GM18502 (cell line): ENCODE data around the gene SZT2.

ENCODE experiments used
- ATAC-seq: cut with Tn5 transposase; IDR thresholded peaks from one replicate; pipeline ENCODE4 v1.9.1; 2021; ENCODE audit warnings: mild to moderate bottlenecking; ENCODE audit not compliant: unreplicated experiment, poor library complexity

The SZT2 gene

DNA sequence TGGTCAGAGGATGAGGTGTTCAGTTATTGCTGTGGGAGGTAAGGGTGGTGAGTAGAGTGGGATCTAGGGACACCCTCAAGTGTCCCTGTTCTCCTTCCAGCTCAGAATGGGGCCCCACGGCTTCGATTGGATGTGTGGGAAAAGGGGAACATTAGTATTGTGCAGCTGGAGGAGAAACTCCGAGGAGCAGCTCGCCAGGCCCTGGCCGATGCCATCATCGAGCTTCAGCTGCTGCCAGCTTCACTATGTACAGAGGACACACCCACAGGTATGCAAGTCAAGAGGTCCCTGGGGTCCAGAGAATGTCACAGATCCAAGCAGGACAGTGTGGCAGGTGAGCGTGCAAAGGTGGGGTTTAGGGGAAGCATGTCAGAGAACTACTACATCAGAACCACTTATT lies 50.1 kb downstream of the SZT2 start:
- ATAC-seq, result no peak

DNA sequence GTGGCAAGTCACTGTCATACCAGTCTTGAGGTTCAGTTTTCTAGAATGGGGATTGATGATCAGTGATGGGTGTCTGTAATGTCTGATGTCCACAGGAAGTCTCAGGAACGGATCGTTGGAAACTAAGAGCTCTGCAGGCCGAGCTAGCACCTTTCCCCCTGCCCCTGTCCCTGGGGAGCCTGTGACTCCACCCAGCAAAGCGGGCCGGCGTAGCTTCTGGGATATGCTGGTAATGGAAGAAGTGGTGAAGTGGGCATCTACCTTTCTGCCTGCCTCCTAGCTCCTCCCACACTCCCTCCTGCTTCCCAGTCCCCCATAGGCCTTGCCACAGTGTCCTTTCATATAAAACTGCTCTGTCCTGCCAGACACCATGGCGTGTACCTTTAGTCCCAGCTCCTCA lies 50.7 kb downstream of the SZT2 start:
- no peak for ATAC-seq

DNA sequence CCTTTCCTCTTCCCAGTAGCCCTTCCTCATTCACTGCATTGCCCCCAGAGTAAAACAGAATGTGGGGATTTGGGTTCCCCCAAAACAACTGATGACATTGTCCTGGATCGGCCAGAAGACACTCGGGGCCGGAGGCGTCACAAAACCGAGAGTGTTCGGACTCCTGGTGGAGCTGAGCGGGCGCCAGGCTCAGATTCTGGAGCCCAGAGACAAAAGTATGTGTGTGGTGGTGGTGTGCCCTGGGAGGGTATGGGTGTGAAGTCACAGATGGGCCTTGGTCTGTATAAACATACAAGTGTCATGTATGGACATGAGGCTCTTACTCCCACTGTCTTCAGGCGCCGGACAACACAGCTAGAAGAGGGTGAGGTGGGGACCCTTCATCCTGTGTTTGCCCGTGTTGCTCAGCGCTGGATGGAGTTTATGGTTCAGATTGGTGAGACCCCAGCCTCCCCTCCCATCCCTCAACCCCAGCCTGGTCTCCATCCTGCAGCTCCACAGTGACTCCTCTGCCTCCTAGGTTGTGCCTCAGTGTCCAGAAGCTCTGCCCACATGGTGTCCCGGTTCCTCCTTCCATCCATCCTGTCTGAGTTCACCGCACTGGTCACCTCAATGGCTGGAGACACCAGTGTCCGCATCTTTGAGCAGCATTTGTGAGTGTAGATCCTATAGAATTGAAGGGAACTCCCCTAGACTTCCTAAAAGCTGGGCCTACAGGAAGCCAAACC lies 51.6 kb downstream of the SZT2 start:
- ATAC-seq, result no peak

DNA sequence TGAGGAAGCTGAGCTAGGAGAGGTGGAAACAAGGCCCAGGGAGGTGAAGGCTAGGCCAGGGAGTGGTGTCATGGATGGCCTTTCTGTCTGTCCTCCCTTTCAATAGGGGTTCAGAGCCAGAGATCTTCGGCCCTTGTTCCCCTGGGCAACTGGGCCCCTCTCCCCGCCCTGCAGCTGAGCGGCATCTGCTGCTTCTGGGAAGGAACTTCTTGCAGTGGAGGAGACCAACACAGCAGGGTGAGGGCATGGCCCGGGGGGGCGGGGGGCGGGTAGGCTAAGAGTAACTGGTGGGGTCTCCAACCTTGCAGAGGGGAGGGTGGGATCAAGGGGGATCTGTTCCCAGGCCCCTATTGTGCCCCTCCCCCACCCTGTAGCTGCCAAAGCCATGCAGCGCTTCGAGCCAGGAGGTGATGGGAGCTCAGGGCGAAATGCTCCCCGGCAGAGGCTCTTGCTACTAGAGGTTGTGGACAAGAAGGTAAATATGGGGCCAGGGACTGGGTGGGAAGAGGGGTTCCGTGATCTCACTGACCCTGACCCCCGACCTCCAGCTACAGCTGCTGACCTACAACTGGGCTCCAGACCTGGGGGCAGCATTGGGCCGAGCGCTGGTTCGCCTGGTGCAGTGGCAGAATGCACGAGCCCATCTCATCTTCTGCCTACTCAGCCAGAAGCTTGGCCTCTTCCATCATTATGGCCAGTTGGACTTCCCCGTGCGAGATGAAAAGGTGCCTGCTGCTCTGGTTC lies 52.4 kb downstream of the SZT2 start:
- ATAC-seq, result no peak

DNA sequence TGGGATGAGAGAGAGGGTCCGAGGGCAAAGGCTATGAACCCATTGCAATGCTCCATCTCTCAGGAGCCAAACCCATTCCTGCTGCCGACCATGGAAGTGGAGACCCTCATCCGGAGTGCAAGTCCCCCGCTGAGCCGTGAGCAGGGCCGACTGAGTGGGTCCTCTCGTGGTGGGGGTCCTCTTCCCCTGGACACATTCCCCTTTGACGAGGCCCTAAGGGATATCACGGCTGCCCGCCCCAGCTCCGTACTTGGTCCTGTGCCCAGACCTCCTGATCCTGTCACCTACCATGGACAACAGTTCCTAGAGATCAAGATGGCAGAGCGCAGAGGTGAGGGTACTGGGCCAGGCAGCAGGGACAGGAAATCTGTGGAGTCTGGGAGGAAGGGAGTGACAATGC lies 53.1 kb downstream of the SZT2 start:
- ATAC-seq, result no peak

DNA sequence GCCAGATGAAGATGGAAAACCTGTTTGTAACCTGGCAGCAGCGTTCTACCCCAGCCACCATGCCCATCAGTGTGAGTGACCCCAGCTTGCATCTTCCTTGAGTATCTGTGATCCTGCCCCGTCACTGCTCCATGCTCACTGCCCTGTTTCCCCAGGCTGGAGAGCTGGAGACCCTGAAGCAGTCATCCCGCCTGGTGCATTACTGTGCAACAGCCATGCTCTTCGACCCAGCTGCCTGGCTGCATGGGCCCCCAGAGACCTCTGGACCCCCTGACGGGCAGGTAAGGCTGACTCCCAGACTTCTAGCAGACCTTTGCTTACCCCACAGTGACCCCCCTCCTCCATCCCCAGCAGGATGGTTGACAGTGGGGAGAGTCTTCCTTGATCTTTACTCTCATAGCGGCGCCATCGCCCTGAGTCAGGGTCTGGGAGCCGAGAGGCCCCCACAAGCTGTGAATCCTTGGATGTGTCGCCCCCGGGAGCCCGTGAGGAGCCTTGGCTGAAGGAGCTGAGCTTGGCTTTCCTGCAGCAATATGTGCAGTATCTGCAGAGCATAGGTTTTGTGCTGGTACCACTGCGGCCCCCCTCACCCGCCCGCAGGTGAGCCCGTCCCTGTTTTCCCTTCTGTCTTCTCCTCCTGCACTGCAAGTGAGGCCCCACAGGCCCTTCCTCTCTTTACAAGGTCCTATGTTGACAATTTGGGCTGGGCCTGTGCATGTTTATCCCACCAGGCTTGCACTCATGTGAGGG lies 53.7 kb downstream of the SZT2 start:
- no peak for ATAC-seq

DNA sequence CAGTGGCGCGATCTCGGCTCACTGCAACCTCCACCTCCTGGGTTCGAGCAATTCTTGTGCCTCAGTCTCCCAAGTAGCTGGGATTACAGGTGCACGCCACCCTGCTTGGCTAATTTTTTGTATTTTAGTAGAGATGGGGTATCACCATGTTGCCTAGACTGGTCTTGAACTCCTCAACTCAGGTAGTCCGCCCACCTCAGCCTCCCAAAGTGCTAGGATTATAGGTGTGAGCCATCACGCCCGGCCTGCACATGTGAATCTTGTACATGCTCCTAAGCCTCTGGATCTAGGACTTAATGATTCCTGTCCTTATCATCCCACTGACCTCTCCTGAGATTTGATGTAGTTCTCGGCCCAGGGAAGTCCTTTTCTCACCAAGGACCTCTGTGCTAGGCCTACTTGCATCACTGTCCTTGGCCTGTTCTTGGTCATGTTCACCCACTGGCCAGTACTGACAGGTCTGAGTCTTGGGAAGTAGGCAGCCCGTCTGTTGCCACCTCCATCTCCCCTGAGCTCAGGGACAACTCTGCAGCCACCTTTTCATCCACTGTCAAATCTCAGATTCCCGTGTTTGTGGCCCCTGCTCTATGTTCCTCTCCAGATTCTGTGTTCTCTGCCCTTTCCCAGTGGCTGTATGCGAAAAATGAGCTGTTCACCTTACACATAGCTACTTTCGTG lies 54.6 kb downstream of the SZT2 start:
- ATAC-seq, result no peak

DNA sequence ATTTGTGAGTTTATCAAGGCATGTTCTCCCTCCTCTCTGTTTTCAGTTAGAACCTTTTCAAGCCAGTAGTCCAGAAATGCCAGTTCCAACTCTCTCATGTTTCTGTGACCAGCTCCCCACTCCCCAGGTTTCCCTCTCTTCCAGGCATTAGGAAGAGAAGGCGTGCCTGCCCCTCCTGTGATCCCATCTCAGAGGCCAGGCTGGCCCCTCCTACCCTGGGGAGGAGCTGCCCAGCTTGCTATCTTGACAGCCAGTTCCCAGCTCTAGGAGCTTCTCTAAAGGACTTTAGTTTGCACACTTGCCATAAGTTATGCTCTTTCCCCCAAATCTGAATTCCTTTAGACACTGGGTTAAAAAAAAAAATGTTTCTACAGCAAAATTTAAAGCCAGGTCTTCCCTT lies 55.1 kb downstream of the SZT2 start:
- ATAC-seq, result no peak

DNA sequence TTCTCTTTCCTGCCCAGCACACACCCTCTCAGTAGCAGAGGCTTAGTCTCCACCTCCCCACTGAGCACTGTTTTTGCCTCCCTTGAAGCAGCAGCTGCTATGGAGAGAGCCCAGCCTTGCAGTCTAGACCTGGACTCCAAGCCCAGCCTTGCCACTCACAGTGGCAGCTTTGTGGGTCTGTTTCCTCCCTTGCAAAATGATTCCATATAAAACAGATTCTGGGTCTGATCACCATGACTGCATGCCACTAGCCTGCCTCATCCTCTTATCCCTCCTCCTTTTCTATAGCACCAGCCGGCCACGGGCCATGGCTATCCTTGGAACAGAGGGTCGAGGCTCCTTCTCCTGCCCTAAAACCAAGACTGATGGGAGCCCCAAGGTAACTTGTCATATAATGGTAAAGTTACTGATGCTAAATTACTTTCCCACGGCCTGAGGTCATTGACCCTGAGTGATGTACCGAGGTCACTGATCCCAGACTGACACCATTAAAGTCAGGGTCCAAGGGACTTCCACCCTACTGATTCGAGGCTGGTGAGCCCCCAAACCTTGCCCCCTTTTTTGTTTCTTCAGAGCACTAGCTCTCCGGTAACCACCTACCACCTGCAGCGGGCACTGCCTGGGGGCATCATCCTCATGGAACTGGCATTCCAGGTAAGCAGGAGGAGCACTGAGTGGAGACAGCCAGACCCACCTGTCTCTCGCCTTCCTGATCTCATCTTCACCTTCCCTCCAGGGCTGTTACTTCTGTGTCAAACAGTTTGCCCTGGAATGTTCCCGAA lies 56.1 kb downstream of the SZT2 start:
- ATAC-seq, result no peak

DNA sequence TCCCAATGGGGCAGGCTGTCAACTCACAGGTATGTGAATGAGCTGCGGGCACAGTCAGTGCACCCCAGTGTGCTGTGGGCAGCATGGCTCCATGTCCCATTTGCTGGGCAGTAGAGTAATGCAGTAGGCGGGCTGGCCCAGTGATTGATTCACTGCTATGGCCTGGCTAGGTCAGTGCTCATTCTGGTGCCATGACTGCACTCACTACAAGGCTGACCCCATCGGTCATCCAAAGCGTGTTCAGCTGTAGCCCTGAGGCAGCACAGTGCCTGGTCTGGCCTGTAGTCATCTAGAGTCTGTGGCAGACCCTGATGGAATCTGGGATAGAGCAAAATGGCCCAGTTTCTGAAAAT lies 56.7 kb downstream of the SZT2 start:
- no peak for ATAC-seq

DNA sequence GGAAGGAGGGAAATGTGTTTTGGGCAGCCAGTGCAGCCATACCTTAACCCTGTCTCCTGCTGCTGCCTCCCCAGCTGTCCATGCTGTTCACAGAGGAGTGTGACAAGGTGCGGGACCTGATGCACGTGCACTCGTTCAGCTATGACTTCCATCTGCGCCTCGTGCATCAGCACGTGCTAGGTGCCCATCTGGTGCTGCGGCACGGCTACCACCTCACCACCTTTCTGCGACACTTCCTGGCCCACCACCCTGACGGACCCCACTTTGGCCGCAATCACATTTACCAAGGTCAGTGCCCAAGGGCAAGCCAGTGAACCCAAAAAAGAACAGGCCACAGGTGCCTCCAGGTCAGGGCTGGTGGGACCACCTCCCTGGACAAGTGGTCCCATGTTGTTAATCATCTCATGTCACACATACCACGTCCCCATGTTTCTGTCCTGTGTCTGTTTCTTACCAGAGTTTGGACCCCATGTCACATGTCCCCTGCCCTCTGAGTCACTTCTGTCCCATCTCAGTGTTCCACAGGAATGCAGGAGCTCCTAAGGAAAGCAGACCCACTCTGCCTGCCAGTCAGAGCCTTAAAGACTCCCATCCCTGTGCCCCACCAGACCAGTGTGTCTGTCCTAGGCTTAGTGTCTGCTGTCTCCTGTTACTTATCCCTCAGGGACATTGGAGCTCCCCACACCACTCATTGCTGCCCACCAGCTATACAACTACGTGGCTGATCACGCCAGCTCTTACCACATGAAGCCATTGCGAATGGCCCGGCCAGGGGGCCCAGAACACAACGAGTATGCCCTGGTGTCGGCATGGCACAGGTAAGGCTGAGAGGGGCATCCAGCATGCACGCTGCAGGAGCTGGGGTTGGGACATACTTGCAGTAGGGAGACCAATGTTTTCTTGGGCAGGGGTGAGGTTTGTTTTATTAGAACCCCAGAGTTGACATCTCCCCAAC lies 57.5 kb downstream of the SZT2 start:
- no peak for ATAC-seq

DNA sequence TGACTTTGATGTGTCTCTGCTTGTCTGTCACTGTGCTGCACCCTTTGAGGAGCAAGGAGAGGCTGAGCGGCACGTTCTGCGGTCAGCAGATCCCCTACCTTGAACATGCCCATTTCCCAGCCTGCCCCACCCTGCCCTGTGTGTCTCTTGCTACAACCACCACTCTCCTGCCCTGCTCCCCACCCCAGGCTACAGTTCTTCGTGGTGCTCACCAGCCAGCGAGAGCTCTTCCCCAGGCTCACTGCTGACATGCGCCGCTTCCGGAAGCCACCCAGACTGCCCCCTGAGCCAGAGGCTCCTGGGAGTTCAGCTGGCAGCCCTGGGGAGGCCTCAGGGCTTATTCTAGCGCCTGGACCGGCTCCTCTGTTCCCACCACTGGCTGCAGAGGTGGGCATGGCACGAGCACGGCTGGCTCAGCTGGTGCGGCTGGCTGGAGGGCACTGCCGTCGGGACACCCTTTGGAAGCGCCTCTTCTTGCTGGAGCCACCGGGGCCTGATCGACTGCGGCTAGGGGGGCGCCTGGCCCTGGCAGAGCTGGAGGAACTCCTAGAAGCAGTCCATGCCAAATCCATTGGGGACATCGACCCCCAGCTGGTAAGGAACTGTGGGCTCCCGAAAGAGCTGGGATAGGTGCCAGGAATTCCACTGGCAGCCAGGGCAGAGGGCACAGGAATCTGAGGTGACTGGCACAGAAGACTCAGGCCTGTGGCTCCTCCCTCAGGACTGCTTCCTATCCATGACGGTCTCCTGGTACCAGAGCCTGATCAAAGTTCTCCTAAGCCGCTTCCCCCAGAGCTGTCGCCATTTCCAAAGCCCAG lies 58.4 kb downstream of the SZT2 start:
- ATAC-seq, result no peak

DNA sequence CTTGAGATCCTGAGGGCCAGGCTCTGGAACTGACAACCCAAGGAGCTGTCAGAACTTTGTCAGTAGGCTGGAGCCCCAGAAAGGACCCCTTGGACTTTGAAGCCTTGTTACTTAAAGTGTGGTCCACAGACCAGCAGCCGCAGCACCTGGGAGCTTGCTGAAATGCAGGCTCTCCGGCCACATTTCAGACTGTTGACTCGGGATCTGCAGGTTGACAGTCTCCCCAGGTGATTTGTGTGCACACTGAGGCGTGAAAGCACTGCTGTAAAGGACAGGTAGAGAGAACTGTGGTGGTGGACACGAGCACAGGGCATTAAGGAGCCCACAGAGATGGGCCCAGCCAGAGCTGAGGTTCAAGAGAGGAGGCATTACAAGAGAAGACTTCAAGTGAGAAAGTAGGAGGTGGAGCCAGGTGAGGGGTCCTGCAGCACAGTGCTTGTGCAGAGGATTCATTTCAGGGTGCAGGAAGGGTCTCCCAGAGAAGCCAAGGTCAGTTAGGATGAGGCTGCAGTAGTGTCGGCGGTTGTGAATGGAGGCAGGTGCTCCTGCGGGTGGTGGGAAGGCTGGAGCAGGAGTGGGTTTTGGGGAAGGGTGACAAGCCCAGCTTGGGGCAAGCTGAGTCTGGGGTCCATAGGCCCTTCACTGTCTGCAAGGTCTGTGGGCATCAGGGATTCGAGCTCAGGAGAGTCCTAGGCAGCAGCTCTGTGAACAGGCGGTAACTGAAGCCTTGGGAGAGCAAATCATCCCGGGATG lies 59.4 kb downstream of the SZT2 start:
- no peak for ATAC-seq

DNA sequence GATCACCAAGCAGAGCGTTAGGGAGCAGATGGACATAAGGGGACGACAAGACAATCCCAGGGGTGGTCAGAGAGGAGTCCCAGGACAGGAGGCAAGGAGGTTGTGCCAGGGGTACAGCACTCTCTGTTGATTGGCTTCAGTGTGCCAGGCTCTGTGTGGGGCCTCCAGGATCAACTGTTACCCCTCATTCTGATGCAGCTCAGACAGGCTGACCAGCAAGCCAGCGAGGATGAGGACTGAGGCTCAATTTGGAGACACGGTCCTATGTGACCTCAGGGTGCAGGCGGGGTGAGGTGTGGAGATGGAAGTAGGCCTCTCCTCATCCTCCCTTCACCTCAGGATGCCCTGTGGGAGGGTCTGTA lies 60.0 kb downstream of the SZT2 start:
- ATAC-seq, result no peak

DNA sequence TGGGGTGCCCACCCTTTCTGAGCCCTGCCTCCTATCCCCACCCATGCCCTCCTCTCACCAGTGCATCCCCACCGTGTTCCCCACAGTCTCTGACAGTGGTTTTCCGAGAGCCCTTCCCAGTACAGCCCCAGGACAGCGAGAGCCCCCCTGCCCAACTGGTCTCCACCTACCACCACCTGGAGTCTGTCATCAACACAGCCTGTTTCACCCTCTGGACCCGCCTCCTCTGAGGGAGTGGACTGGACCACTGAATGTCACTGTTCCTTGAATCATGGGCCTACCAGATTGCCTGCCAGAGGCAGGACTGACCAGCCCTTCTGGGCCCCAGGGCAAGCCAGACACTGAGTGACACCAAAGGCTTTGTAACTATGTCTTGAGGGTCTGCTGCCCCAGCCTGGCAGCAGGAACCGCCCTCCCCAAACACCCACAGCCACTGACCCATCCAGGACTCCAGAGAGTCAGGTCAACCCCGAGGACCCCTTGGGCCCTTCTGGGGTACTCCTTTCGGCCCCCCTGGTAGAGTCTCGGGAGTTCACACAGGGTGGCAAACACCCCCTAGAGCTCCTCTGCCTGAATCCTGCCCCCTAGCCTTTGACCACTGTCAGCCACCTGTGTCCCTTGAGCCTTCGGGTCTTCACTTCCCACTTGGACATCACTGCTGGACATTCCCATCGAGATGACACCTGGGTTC lies 60.7 kb downstream of the SZT2 start:
- ATAC-seq, result no peak

DNA sequence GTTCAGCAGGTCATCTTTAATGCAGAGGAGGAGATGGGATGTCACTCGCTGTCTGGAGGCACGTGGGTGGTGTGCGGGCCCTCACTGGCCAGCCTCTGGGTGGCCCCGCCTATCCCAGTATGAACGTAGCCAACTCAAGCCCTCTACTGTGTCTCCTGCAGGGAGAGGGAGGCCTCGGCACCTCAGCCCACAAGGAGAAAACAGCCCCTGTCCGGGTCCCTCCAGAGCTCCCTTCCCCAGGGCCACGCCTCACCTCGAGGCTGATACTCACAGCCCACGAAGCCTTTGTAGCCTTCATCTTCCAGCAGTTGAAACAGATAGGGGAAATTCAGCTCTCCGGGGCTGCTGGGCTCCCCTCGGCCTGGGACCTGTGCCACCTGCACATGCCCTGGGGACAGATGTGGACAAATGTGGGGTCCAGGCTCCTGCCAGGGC lies 61.5 kb downstream of the SZT2 start:
- no peak for ATAC-seq
